GM03348 (cell line): ENCODE results near the gene NGRN.
A peak's percentile ranks its signal among the peaks of the same experiment; 100 is the strongest.

Source experiments
- DNase-seq: peaks from one replicate; pipeline ENCODE4 v3.0.0; 2012; ENCODE audit warnings: low spot score

NGRN gene

GRCh38 chr15:90320062-90320884 lies 54.8 kb downstream of the NGRN start:
- peak; percentile 91 for DNase-seq

- no peak for DNase-seq
Observed at GRCh38 chr15:90320885-90321278, 55.4 kb downstream of the NGRN start.
